Activated T-cell treated with anti-CD3 and anti-CD28 coated beads, Interleukin-2, amount 50 U/mL, for 72 hours (primary cell): ENCODE results near the gene ORM1. TPM values are rescaled to one million over a fixed set of nuclear protein-coding genes. Genes with fewer than 3 reads are reported as not detected.

Experiments used
- ATAC-seq, 2 donors: fragments of 150-1000 bp; cut with Tn5 transposase; replicated peaks in 1 of 2; 2 replicates each; pipeline ENCODE4 v1.10.0; 2021; ENCODE audit warnings: moderate library complexity in 2 of 2, mild to moderate bottlenecking in 1 of 2
- DNase-seq, 2 donors: peaks; one replicate each; pipeline ENCODE4 v3.0.0; 2021 to 2022; ENCODE audit warnings: mixed read lengths in 1 of 2
- H3K27ac Mint-ChIP-seq: one replicate; pipeline ENCODE4 v1.8.0; 2022; ENCODE audit warnings: mild to moderate bottlenecking, moderate library complexity, mixed read lengths
- H3K27me3 Mint-ChIP-seq: one replicate; pipeline ENCODE4 v1.8.0; 2022; ENCODE audit warnings: low read depth, mixed read lengths
- H3K36me3 Mint-ChIP-seq, 2 donors: one replicate each; pipeline ENCODE4 v1.8.0; 2022; ENCODE audit warnings: mixed read lengths in 2 of 2, mild to moderate bottlenecking in 1 of 2; ENCODE audit not compliant: insufficient read depth in 2 of 2
- H3K4me1 Mint-ChIP-seq: one replicate; pipeline ENCODE4 v1.8.0; 2022; ENCODE audit warnings: low read depth, mixed read lengths
- H3K4me3 Mint-ChIP-seq, 2 donors: one replicate each; pipeline ENCODE4 v1.8.0; 2022; ENCODE audit warnings: mild to moderate bottlenecking in 2 of 2, mixed read lengths in 2 of 2, moderate library complexity in 2 of 2
- H3K9me3 Mint-ChIP-seq, 2 donors: one replicate each; pipeline ENCODE4 v1.8.0; 2022; ENCODE audit warnings: mixed read lengths in 2 of 2
- total RNA-seq, 2 donors: library from RNA; stranded (reverse); gene quantifications; one replicate each; pipeline ENCODE4 v1.2.3, GENCODE V29; 2022

ORM1 gene
- total RNA-seq, 2 donors from 2014 or later, result not detected

DNA sequence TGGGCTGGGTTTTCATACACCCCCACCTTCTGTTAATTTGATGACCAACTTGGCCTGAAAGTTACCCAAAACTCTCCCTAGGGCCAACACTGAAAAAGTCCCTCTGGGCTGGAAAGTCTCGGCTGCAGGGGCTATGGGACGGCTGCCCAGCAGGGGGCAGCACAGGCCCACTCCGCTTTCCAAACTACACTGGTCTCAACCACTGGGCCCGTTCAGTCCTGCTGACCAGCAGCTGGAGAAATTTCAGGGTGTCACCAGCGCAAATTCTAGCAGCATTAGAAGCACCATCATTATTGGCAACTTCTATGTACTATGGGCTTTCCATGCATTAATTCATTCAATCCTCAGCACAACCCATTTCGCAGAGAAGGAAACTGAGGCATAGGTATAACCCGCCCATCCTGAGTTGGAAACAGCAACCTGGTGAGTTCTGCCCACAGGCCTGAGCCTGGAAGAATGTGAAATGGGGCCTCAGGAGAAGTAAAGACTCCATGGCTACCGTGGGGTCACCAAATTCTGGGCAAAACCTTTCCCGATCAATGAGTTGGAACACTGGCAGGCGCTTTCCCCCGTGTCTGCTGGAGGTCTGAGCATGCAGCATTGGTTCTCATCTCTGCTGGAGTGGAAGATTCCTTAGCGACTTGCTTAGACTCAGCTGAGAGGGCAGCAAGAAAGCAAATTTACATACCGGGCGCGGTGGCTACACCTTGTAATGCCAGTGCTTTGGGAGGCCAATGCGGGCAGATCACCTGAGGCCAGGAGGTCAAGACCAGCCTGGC lies 16.4 kb downstream of the ORM1 start:
- Mint-ChIP-seq H3K27ac (peak overlapping the region; percentile 72), H3K4me3 (no peak overlapping the region), H3K9me3 (peaks cover 2 to 3% of the 10 kb centered on the region in 2 donors), H3K27me3 (no peaks in the 10 kb centered on the region), H3K4me1 (peaks cover 30% of the 10 kb centered on the region), H3K36me3 (peaks cover 34 to 56% of the 10 kb centered on the region in 2 donors)
- ATAC-seq (peak; percentile 55 to 70), DNase-seq (peak; percentile 56 to 73)

DNA sequence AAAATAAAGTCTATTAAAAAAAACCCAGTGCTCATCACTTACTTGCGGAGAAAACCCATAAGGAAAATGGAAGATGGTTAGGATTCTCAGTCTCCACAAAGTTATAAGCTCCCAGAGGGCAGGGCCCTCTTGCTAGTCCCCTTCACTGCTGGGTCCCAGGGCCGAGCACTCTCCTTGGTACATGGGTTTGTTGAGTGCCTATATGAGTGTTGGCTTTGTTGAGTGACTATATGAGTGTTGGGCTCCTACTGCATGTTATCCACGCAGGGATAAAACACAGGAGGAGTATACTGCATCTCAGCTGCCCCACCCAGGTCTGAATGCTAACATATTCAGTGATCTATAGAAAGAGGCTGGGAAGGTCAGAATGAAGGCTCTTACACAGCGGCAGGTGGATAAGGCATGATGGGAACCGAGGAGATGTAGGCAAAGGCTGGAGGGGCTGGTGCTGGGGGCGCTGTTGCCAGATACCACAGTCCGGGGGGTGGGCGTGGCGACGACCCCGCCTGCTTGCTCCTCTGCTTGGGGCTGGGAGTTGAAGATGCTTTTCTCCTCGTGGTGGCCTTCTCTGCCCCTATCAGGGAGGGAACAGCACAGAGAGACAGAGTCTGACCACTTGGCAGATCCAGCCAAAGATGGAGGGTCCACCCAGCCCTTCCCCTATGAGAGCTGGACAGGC lies 18.4 kb downstream of the ORM1 start:
- no peak for ATAC-seq
- Mint-ChIP-seq H3K36me3 (peaks cover 34 to 48% of the 10 kb centered on the region in 2 donors), H3K4me1 (peaks cover 23% of the 10 kb centered on the region)

DNA sequence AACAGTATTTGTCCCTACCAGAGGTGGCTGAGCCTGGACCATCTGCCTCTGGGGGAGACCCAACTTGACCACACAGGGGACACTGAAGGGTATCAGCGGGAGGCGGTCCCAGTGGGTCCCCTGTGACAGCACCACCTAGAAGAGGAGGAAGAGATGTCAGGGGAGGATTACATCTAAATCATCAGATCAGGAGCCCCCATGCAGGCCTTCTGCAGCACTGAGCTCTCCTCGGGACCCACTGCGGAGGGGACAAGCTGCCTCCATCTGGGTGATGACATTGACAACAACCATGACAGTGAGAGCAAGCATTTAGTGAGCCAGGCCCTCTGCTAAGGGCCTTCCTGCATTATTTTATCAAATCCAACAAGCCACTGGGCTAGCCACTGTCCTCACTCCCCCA lies 19.1 kb downstream of the ORM1 start:
- Mint-ChIP-seq H3K9me3 (no peaks in the 10 kb centered on the region), H3K4me3 (no peak overlapping the region), H3K36me3 (peaks cover 37 to 51% of the 10 kb centered on the region in 2 donors), H3K27me3 (no peaks in the 10 kb centered on the region), H3K4me1 (peaks cover 23% of the 10 kb centered on the region), H3K27ac (peak overlapping the region; percentile 54)
- DNase-seq, result no peak
- no peak for ATAC-seq

More for the DNA sequence above, 18.4 kb downstream of the ORM1 start:
- Mint-ChIP-seq H3K4me3 (no peak overlapping the region), H3K9me3 (no peaks in the 10 kb centered on the region), H3K27me3 (no peaks in the 10 kb centered on the region), H3K27ac (peak overlapping the region; percentile 68)
- no peak for DNase-seq

DNA sequence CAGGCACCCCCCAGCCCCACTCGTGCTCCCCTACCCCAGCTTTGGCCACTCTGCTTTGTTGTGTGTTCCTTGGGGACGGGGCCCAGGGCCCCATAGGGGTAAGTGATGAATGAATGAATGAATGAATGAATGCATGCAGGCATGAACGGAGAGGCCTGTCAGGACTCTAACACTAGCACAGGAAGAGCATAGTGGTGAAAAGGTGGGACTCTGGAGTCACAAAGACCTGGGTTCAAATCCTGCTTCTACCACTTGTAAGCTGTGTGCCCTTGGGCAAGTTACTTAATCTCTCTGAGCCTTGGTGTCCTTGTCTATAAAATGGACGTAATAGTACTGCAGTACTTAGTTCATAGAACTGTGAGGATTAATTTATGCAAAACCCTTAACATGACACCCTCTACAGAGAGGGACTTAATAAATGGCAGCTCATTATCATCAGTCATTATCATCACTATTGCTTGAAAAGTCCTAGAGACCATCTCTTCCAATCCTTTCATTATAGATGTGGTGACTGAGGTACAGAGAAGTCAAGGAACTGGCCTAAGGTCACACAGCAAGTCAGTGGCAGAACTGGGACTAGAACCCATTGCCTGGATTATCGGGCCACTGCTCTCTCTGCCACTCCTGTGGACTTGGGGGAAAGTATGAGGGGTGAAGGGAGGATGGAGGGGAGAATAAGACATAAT lies 20.0 kb downstream of the ORM1 start:
- Mint-ChIP-seq H3K4me3 (no peak overlapping the region), H3K27ac (peak overlapping the region; percentile 77), H3K36me3 (peaks cover 35 to 53% of the 10 kb centered on the region in 2 donors), H3K9me3 (no peaks in the 10 kb centered on the region), H3K27me3 (no peaks in the 10 kb centered on the region), H3K4me1 (peaks cover 30% of the 10 kb centered on the region)
- DNase-seq, result no peak
- no peak for ATAC-seq

DNA sequence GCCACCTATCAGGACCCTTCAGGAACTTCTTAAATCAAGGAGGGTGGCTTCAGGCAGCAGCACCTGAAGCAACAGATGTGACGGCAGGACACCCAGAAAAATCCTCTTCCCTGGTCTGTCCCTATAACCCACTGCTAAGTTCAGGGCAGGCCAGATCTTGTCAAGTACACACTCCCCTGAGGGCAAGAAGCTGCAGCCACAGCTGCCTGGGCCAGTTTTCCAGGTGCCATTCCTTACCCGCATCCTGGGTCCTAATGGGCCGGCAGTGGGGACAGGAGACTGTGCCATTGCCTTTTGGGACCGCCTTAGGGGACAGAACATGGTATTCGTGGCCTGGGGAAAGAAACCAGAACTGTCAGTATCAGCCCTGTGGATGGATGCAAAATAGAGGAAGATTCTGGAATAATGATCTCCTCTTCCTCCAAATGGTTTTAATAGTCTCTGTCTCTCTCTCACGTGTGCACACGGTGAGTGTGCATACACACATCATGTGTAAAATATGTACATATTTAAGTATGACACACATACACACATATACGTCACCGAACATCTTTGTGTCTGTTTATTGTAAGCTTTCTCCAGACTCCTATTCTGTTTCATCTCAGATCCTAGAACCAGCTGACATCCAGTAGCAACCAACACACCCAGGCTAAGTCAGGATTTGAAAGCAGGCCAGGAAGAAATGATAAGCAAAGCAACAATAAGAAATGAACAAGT lies 20.7 kb downstream of the ORM1 start:
- Mint-ChIP-seq H3K27me3 (no peaks in the 10 kb centered on the region), H3K4me3 (no peak overlapping the region), H3K27ac (peak overlapping the region; percentile 81), H3K9me3 (no peaks in the 10 kb centered on the region), H3K36me3 (peaks cover 37 to 58% of the 10 kb centered on the region in 2 donors), H3K4me1 (peaks cover 37% of the 10 kb centered on the region)
- no peak for ATAC-seq
- DNase-seq, result no peak

DNA sequence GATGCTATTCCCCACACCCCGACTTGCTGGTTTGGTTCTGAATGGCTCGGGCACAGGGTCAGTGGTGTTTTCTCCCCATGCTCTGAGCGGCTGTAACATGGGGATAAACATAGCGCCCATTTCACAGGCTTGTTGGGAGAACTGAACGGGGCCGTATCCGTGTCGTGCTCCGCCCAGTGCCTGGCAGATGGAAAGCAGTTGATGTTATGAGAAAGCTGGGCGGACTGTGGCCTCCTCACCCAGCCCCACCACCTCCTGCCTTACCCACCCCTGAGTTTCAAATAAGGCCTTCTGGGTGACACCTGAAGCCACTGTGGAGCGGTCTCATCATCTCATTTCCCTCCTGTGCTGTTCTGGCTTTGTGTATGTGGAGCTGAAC lies 21.3 kb downstream of the ORM1 start:
- Mint-ChIP-seq H3K36me3 (peaks cover 33 to 56% of the 10 kb centered on the region in 2 donors), H3K27me3 (no peaks in the 10 kb centered on the region), H3K27ac (peak overlapping the region; percentile 81), H3K4me3 (no peak overlapping the region), H3K9me3 (no peaks in the 10 kb centered on the region), H3K4me1 (peaks cover 39% of the 10 kb centered on the region)
- DNase-seq, result no peak
- ATAC-seq, result no peak

DNA sequence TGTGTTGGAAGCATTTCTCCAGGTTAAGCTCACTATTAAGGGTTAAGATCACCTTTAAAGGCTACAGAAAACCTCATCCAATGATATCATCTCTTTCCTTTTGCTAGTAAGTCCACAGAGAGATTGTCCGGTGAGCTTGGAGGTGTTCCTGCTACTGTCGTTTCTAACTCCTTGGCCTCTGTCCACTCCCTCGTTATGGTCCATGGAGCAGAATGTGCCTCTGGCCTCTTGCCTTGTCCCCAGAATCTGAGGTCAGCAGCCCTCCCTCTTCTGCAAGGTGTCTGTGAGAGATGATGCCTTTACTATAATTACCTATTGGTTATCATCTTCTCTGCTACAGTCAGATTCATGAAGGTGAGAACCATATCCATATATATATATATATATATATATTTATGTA lies 21.8 kb downstream of the ORM1 start:
- DNase-seq, result no peak
- peaks cover 35 to 56% of the 10 kb centered on the region in 2 donors for H3K36me3 Mint-ChIP-seq
- peaks cover 39% of the 10 kb centered on the region for H3K4me1 Mint-ChIP-seq
- H3K27me3 Mint-ChIP-seq, result no peaks in the 10 kb centered on the region
- no peak for ATAC-seq
- no peaks in the 10 kb centered on the region for H3K9me3 Mint-ChIP-seq
- H3K27ac Mint-ChIP-seq, result peak overlapping the region; percentile 58
- no peak overlapping the region for H3K4me3 Mint-ChIP-seq

DNA sequence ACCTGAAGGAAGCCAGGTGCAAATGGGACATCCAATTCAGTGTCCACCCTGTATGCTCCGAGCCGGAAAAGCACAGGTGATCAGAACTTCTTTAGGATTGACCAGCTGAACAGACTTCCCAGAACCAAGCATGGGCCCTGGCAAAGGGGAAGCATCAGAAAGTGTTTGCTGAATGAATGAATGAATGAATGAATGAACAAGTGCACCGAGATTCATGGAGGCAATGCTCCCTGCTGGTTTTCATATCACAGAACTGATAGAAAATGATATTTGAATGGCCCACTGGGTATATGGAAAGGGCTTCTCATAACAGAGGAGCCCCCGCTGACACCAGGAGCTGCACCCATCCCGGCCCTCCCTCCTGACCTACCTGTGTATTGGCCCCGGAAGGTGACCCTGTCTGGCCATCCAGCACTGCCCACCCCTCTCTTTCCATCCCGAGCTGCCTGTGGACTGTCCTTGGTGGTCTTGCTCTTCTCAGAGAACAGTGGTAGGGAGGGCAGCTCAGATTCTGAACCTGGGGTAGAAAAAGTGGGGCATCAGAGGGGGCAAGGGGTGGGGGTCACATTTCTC lies 22.7 kb downstream of the ORM1 start:
- peaks cover 39 to 58% of the 10 kb centered on the region in 2 donors for H3K36me3 Mint-ChIP-seq
- no peak for ATAC-seq
- peak overlapping the region; percentile 29 for H3K27ac Mint-ChIP-seq
- peaks cover 42% of the 10 kb centered on the region for H3K4me1 Mint-ChIP-seq
- no peak for DNase-seq
- no peak overlapping the region for H3K4me3 Mint-ChIP-seq
- no peaks in the 10 kb centered on the region for H3K27me3 Mint-ChIP-seq
- H3K9me3 Mint-ChIP-seq, result no peaks in the 10 kb centered on the region

DNA sequence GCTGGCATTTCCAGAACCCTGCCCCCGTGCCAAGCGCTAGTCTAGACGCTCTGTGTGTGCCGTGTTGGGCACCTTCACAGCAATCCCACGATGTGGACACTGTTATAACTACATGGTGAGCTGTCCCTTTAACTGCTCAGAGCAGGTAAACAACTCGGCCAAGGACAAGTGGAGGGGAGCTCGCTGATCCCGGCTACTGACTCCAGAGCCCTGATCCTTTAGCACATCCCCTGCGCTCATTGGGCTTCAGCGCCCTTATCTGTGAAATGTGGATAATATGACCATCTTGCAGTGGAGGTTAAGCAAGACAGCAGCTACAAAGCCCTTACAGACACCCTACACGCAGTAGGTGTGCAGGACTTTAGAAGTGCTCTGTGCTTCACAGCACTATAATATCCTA lies 23.2 kb downstream of the ORM1 start:
- DNase-seq (no peak), ATAC-seq (no peak)
- no peaks in the 10 kb centered on the region for H3K27me3 Mint-ChIP-seq
- H3K4me1 Mint-ChIP-seq, result peaks cover 42% of the 10 kb centered on the region
- H3K4me3 Mint-ChIP-seq, result no peak overlapping the region
- H3K27ac Mint-ChIP-seq, result peak overlapping the region; percentile 78
- no peaks in the 10 kb centered on the region for H3K9me3 Mint-ChIP-seq
- H3K36me3 Mint-ChIP-seq, result peaks cover 40 to 53% of the 10 kb centered on the region in 2 donors

DNA sequence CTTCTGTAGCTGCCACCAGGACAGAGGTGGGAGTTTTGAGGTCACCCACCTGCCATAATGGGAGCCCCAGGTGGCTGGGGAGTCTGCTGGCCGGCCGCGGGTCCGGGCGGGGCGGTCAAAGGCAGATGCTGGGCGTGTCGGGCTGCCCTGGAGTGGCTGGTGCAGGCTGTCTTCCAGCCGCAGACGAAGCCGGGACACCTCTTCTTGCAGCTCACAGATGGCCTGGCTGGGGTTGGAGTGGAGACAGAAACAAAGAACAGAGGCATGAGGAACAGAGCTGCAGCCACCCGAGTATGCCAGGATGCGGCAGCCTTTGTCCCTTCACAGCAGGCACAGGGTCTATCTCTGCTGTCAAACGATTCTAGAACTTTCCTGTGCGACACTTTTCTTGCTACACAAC lies 24.8 kb downstream of the ORM1 start:
- no peak for ATAC-seq
- H3K27me3 Mint-ChIP-seq, result no peaks in the 10 kb centered on the region
- no peak for DNase-seq
- no peaks in the 10 kb centered on the region for H3K9me3 Mint-ChIP-seq
- H3K4me1 Mint-ChIP-seq, result peaks cover 55% of the 10 kb centered on the region
- peak overlapping the region; percentile 95 for H3K27ac Mint-ChIP-seq
- no peak overlapping the region for H3K4me3 Mint-ChIP-seq
- H3K36me3 Mint-ChIP-seq, result peaks cover 38 to 55% of the 10 kb centered on the region in 2 donors

DNA sequence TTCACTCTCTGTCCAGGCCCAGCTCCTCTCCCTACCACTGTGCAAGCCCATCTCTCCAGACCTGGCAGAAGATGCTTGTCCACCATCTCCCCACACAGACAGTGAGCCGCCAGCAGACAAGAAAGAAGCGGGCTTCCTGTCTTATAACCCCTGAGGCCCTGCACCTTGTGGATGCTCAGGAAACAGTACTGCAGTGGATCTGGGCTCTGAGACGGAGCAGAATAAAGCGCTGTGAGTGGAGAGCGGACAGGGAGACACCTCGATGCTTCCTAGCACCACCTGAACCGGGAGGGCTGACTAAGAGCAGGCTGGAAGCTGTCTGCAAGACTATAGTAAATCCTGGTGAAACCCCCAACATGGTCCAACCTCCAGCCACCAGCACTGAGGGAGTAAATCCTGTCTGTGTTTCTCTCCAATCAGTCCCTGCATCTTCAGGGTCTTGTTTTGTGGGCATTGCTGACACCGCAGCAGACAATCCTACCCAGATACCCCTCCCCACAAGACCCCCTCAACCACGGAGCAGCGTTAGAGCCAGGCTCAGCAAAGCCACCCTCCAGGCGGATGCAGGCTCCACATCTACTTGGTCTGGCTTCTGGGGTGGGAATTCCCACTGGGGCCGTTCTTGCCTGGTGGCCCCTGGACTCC lies 25.5 kb downstream of the ORM1 start:
- Mint-ChIP-seq H3K4me1 (peaks cover 60% of the 10 kb centered on the region), H3K27me3 (no peaks in the 10 kb centered on the region), H3K4me3 (peak overlapping the region; percentile 73), H3K9me3 (no peaks in the 10 kb centered on the region), H3K27ac (peak overlapping the region; percentile 95), H3K36me3 (peaks cover 32 to 60% of the 10 kb centered on the region in 2 donors)
- DNase-seq (no peak), ATAC-seq (no peak)

DNA sequence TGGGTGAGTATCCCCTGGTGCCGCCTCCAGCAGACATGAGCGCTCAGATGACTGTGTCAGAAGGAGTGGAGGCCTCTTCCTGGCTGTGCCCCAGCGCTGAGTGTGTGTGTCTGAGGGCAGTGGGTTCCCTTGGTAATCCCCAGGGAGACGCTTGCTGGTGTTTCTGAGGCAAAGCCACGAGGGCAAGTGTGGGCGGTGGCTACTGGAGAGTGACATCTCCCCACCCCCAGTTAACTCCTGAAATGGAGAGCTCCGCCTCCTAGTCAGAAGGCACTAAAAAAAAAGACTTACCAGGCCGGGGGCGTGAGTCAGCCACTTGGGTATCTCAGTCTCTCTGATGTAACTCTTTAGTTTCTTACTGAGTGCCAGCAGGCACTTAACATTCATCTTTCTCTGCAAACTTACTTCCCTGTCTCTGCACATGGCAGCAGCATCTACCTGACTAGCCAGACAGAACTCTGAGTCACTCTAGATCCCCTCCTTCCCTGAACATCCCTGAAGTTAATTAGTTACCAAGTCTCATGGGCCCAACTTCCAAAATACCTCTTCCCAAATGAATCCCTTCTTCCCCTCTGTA lies 26.1 kb downstream of the ORM1 start:
- peaks cover 30 to 59% of the 10 kb centered on the region in 2 donors for H3K36me3 Mint-ChIP-seq
- ATAC-seq (peak; percentile 89 to 92), DNase-seq (peak; percentile 92 to 95)
- H3K27ac Mint-ChIP-seq, result peak overlapping the region; percentile 95
- H3K9me3 Mint-ChIP-seq, result no peaks in the 10 kb centered on the region
- H3K4me3 Mint-ChIP-seq, result peak overlapping the region; percentile 73
- no peaks in the 10 kb centered on the region for H3K27me3 Mint-ChIP-seq
- peaks cover 64% of the 10 kb centered on the region for H3K4me1 Mint-ChIP-seq
